ENCODE data around the gene FFAR1. TPM values are rescaled to one million over a fixed set of nuclear protein-coding genes. Genes with fewer than 3 reads are reported as not detected.

FFAR1 gene
- polyA plus RNA-seq, 1 donor (not counting 4 experiments of a cell fraction or from before 2014, with no cell fraction given) = not detected

DNA sequence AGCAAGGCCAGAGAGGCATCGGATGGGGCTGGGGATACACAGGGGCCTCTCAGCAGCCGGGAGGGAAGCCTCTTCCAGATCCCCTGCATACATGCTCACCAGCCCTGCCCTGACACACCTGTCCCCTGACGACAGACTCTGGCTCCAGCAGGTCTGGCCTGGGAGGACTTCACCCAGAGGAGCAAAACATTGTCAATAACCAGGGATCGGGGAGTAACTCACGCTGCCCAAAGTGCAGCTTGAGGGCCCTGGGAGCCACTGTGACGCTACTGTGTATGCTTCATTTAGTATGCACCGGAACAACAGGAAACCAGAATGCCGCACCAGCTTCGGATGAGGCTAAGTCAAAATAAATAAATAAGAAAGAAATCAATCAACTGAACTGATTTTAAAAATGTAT is 31.1 kb upstream of the FFAR1 start:
- dilution Hi-C loops (cut with MboI; ENCODE audit: extremely low pct_ligation_motif_present, low sequenced_read_pairs) = no loop called here
- H3K27ac ChIP-seq (ENCODE audit: control insufficient read depth, insufficient read depth, low read length) = no peak overlapping the region
- H3K9me1 ChIP-seq (ENCODE audit: control insufficient read depth, extremely low read depth, insufficient read depth, low read length) = no peaks in the 10 kb centered on the region
- H4K20me1 ChIP-seq (ENCODE audit: control insufficient read depth, extremely low read depth, insufficient read depth, low read length) = no peaks in the 10 kb centered on the region
- no peaks in the 10 kb centered on the region for H3K27me3 ChIP-seq (ENCODE audit: control insufficient read depth, extremely low read depth, insufficient read depth, low read length)
- no peak overlapping the region for H3K4me2 ChIP-seq (ENCODE audit: control insufficient read depth, extremely low read depth, insufficient read depth, low read depth, low read length)
- DNase-seq (ENCODE audit: low read depth, low spot score) (no peak), FAIRE-seq (no peak)
- no peaks in the 10 kb centered on the region for H3K79me2 ChIP-seq (ENCODE audit: control insufficient read depth, insufficient read depth, low read length)
- no peak overlapping the region for H3K4me3 ChIP-seq (ENCODE audit: control insufficient read depth in 2 of 3, extremely low read depth in 1 of 3, insufficient read depth in 2 of 3, low read depth in 1 of 3, low read length in 3 of 3)
- peaks cover 19% of the 10 kb centered on the region for H3K4me1 ChIP-seq (ENCODE audit: control insufficient read depth, extremely low read depth, insufficient read depth, low read length)
- no peaks in the 10 kb centered on the region for H3K36me3 ChIP-seq (ENCODE audit: control insufficient read depth in 2 of 2, extremely low read depth in 1 of 2, insufficient read depth in 2 of 2, low read length in 2 of 2)
- H3K9ac ChIP-seq (ENCODE audit: control insufficient read depth, extremely low read depth, insufficient read depth, low read length) = no peak overlapping the region
- no peak overlapping the region for H2AFZ ChIP-seq (ENCODE audit: control insufficient read depth, low read length)
- no peaks in the 10 kb centered on the region for H3K9me3 ChIP-seq (ENCODE audit: control insufficient read depth, low read depth, low read length)
- TF ChIP-seq, protein P1, sequence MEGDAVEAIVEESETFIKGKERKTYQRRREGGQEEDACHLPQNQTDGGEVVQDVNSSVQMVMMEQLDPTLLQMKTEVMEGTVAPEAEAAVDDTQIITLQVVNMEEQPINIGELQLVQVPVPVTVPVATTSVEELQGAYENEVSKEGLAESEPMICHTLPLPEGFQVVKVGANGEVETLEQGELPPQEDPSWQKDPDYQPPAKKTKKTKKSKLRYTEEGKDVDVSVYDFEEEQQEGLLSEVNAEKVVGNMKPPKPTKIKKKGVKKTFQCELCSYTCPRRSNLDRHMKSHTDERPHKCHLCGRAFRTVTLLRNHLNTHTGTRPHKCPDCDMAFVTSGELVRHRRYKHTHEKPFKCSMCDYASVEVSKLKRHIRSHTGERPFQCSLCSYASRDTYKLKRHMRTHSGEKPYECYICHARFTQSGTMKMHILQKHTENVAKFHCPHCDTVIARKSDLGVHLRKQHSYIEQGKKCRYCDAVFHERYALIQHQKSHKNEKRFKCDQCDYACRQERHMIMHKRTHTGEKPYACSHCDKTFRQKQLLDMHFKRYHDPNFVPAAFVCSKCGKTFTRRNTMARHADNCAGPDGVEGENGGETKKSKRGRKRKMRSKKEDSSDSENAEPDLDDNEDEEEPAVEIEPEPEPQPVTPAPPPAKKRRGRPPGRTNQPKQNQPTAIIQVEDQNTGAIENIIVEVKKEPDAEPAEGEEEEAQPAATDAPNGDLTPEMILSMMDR (optimal IDR thresholded peaks at IDR 0.05 in 1 of 3, IDR thresholded peaks at IDR 0.05 in 1 of 3, conservative IDR thresholded peaks at IDR 0.05 in 1 of 3; ENCODE audit: extremely low read depth in 1 of 3, insufficient read depth in 2 of 3, low read length in 3 of 3) = no peak
- no peak for TF ChIP-seq EZH2 (IDR thresholded peaks at IDR 0.05; ENCODE audit: low read length)

DNA sequence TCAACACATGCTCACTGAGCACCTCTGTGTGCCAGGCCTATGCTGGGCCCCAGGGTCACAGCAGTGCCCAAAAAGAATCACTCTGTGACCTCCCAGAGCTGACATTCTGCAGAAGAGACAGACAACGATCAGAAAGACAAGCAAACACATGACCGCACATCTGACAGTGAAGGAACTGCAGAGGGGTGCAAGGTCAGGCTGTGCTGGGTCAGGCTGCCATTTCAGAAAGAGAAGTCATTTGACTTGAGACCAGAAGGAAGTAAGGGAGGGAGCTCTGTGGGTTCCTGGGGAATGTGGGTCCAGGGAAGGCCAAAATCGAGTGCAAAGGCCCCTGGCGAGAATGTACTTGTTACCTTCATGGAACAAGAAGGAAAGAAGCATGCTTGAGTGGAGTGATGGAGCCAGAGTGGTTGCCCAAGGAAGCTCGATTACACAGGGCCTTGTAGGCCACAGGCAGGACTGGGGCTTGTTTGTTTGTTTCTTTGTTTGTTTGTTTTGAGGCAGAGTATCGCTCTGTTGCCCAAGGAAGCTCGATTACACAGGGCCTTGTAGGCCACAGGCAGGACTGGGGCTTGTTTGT is 30.1 kb upstream of the FFAR1 start:
- H3K36me3 ChIP-seq (ENCODE audit: control insufficient read depth in 2 of 2, extremely low read depth in 1 of 2, insufficient read depth in 2 of 2, low read length in 2 of 2) = no peaks in the 10 kb centered on the region
- H3K9me1 ChIP-seq (ENCODE audit: control insufficient read depth, extremely low read depth, insufficient read depth, low read length) = no peaks in the 10 kb centered on the region
- no peak overlapping the region for H3K4me3 ChIP-seq (ENCODE audit: control insufficient read depth in 2 of 3, extremely low read depth in 1 of 3, insufficient read depth in 2 of 3, low read depth in 1 of 3, low read length in 3 of 3)
- no peak for FAIRE-seq
- H3K9ac ChIP-seq (ENCODE audit: control insufficient read depth, extremely low read depth, insufficient read depth, low read length) = no peak overlapping the region
- no peaks in the 10 kb centered on the region for H3K27me3 ChIP-seq (ENCODE audit: control insufficient read depth, extremely low read depth, insufficient read depth, low read length)
- H3K27ac ChIP-seq (ENCODE audit: control insufficient read depth, insufficient read depth, low read length) = no peak overlapping the region
- H3K79me2 ChIP-seq (ENCODE audit: control insufficient read depth, insufficient read depth, low read length) = no peaks in the 10 kb centered on the region
- H3K9me3 ChIP-seq (ENCODE audit: control insufficient read depth, low read depth, low read length) = no peaks in the 10 kb centered on the region
- H2AFZ ChIP-seq (ENCODE audit: control insufficient read depth, low read length) = no peak overlapping the region
- no peak for DNase-seq (ENCODE audit: low read depth, low spot score)
- dilution Hi-C loops (cut with MboI; ENCODE audit: extremely low pct_ligation_motif_present, low sequenced_read_pairs) = no loop called here
- no peaks in the 10 kb centered on the region for H4K20me1 ChIP-seq (ENCODE audit: control insufficient read depth, extremely low read depth, insufficient read depth, low read length)
- no peak for TF ChIP-seq EZH2 (IDR thresholded peaks at IDR 0.05; ENCODE audit: low read length)
- TF ChIP-seq, protein P1 (optimal IDR thresholded peaks at IDR 0.05 in 1 of 3, IDR thresholded peaks at IDR 0.05 in 1 of 3, conservative IDR thresholded peaks at IDR 0.05 in 1 of 3; ENCODE audit: extremely low read depth in 1 of 3, insufficient read depth in 2 of 3, low read length in 3 of 3) = no peak
- no peak overlapping the region for H3K4me2 ChIP-seq (ENCODE audit: control insufficient read depth, extremely low read depth, insufficient read depth, low read depth, low read length)
- peaks cover 19% of the 10 kb centered on the region for H3K4me1 ChIP-seq (ENCODE audit: control insufficient read depth, extremely low read depth, insufficient read depth, low read length)

All from keratinocyte (primary cell).